Suprapubic skin (tissue), 4 donors: ENCODE results near the gene GPD1L. TPM values are rescaled to one million over a fixed set of nuclear protein-coding genes. Genes with fewer than 3 reads are reported as not detected.

ENCODE experiments used
- DNase-seq, 2 donors: peaks; one replicate each; pipeline ENCODE4 v3.0.0-alpha.2; 2019; ENCODE audit warnings: low spot score in 2 of 2
- H3K27ac ChIP-seq: fragments of 200-600 bp; sonication (generic); one replicate; pipeline ENCODE4 v1.5.1; 2019
- H3K27me3 ChIP-seq: fragments of 200-600 bp; sonication (generic); one replicate; pipeline ENCODE4 v1.5.1; 2019
- H3K36me3 ChIP-seq: fragments of 200-600 bp; sonication (generic); one replicate; pipeline ENCODE4 v1.5.1; 2019
- H3K4me1 ChIP-seq: fragments of 200-600 bp; sonication (generic); one replicate; pipeline ENCODE4 v1.5.1; 2019
- H3K4me3 ChIP-seq: fragments of 200-600 bp; sonication (generic); one replicate; pipeline ENCODE4 v1.5.1; 2019; ENCODE audit warnings: mild to moderate bottlenecking
- H3K9me3 ChIP-seq: fragments of 200-600 bp; sonication (generic); one replicate; pipeline ENCODE4 v1.5.1; 2019
- CTCF ChIP-seq, 2 donors: fragments of 200-600 bp in 1 of 2; fragments of 450-650 bp in 1 of 2; sonication (generic) in 1 of 2; IDR thresholded peaks; one replicate each; pipeline ENCODE4 v1.5.1; 2016 to 2019; ENCODE audit warnings: antibody characterized with exemption in 2 of 2, mild to moderate bottlenecking in 1 of 2, moderate library complexity in 1 of 2
- EP300 ChIP-seq: sonication (generic); formaldehyde crosslinking; IDR thresholded peaks from one replicate; pipeline ENCODE4 v1.6.1; 2017; ENCODE audit warnings: antibody characterized with exemption
- POLR2A ChIP-seq, 2 donors: fragments of 450-650 bp; IDR thresholded peaks; one replicate each; pipeline ENCODE4 v1.6.1; 2017; ENCODE audit warnings: antibody characterized with exemption in 2 of 2, mild to moderate bottlenecking in 2 of 2, moderate library complexity in 2 of 2
- POLR2AphosphoS5 ChIP-seq, 3 donors: sonication (generic); formaldehyde crosslinking; IDR thresholded peaks; one replicate each; pipeline ENCODE4 v1.6.1; 2017; ENCODE audit warnings: antibody characterized with exemption in 3 of 3
- whole genome bisulfite sequencing: methylation state at CpG from one replicate; pipeline ENCODE4 v1.1.5; 2018; 5-methylcytosine and 5-hydroxymethylcytosine counted together
- total RNA-seq, 4 donors: library from RNA; depleted of rRNA; stranded (reverse); fragments of >200 nt; gene quantifications; one replicate each; pipeline ENCODE4 v1.1.0, GENCODE V29; 2016

GPD1L gene
- total RNA-seq, 4 donors from 2014 or later = 21.4 to 79.9 (median 28.5) TPM

- H3K36me3 ChIP-seq = peaks cover 3% of the 10 kb centered on the region
- no peak for TF ChIP-seq EP300
- no peak for TF ChIP-seq CTCF (IDR thresholded peaks at IDR 0.05)
- no peak for TF ChIP-seq POLR2A (IDR thresholded peaks at IDR 0.05)
- TF ChIP-seq POLR2AphosphoS5 (IDR thresholded peaks at IDR 0.05) = no peak
- H3K27me3 ChIP-seq = no peaks in the 10 kb centered on the region
- no peaks in the 10 kb centered on the region for H3K4me1 ChIP-seq
- no peak overlapping the region for H3K27ac ChIP-seq
- peaks cover 5% of the 10 kb centered on the region for H3K9me3 ChIP-seq
- WGBS = 100% methylated on average over 1 of the region's 1 CpG
- DNase-seq = no peak
- H3K4me3 ChIP-seq = no peak overlapping the region
Observed at GRCh38 chr3:32172420-32172819, 66.0 kb downstream of the GPD1L start.

- H3K27me3 ChIP-seq = no peaks in the 10 kb centered on the region
- no peaks in the 10 kb centered on the region for H3K36me3 ChIP-seq
- TF ChIP-seq POLR2A (IDR thresholded peaks at IDR 0.05) (no peak), EP300 (no peak), CTCF (IDR thresholded peaks at IDR 0.05) (peak; percentile 2 to 49)
- no peak overlapping the region for H3K4me3 ChIP-seq
- peaks cover 5% of the 10 kb centered on the region for H3K9me3 ChIP-seq
- no peak for DNase-seq
- no peak overlapping the region for H3K27ac ChIP-seq
- H3K4me1 ChIP-seq = no peaks in the 10 kb centered on the region
- 43% methylated on average over 7 of the region's 7 CpGs for WGBS
Observed at GRCh38 chr3:32175607-32176197, 69.3 kb downstream of the GPD1L start.

- Histone ChIP-seq H3K27me3 (no peaks in the 10 kb centered on the region), H3K27ac (no peak overlapping the region), H3K4me3 (no peak overlapping the region), H3K4me1 (peaks cover 4% of the 10 kb centered on the region), H3K36me3 (no peaks in the 10 kb centered on the region), H3K9me3 (no peaks in the 10 kb centered on the region)
- 15% methylated on average over 9 of the region's 9 CpGs for WGBS
- DNase-seq = no peak
- TF ChIP-seq CTCF (IDR thresholded peaks at IDR 0.05) = peak; percentile 24 to 64
- TF ChIP-seq POLR2A (IDR thresholded peaks at IDR 0.05) = no peak
Observed at GRCh38 chr3:32176989-32177701, 70.7 kb downstream of the GPD1L start.

GRCh38 chr3:32177702-32178198, 71.3 kb downstream of the GPD1L start:
- 37% methylated on average over 5 of the region's 5 CpGs for WGBS
- peaks cover 4% of the 10 kb centered on the region for H3K4me1 ChIP-seq
- H3K27me3 ChIP-seq = no peaks in the 10 kb centered on the region
- no peak overlapping the region for H3K27ac ChIP-seq
- no peak for DNase-seq
- no peaks in the 10 kb centered on the region for H3K36me3 ChIP-seq
- H3K9me3 ChIP-seq = no peaks in the 10 kb centered on the region
- no peak overlapping the region for H3K4me3 ChIP-seq
- TF ChIP-seq EP300 (no peak), CTCF (IDR thresholded peaks at IDR 0.05) (peak; percentile 37 to 53)

GRCh38 chr3:32180141-32180784, 73.8 kb downstream of the GPD1L start:
- H3K27ac ChIP-seq = no peak overlapping the region
- no peak for DNase-seq
- WGBS = 57% methylated on average over 7 of the region's 7 CpGs

More at GRCh38 chr3:32180141-32180784, 73.8 kb downstream of the GPD1L start:
- H3K4me1 ChIP-seq = peaks cover 4% of the 10 kb centered on the region
- no peaks in the 10 kb centered on the region for H3K36me3 ChIP-seq
- no peak overlapping the region for H3K4me3 ChIP-seq
- H3K27me3 ChIP-seq = no peaks in the 10 kb centered on the region
- H3K9me3 ChIP-seq = no peaks in the 10 kb centered on the region
- no peak for TF ChIP-seq CTCF (IDR thresholded peaks at IDR 0.05)
